Measurements from ENCODE around the gene MALL. TPM values are rescaled to one million over a fixed set of nuclear protein-coding genes. Genes with fewer than 3 reads are reported as not detected.

Gene MALL
- total and polyA plus RNA-seq, 2 experiments from 2014 or later: 5.9 to 9.3 TPM

GRCh38 chr2:110105608-110106467, 9.8 kb downstream of the MALL start:
- no peaks in the 10 kb centered on the region for H3K9me2 ChIP-seq (ENCODE audit: insufficient read depth)
- no peaks in the 10 kb centered on the region for H4K20me1 ChIP-seq (replicated peaks; ENCODE audit: insufficient read depth)
- no peaks in the 10 kb centered on the region for H3K79me2 ChIP-seq (replicated peaks; ENCODE audit: insufficient read depth)
- no peaks in the 10 kb centered on the region for H3K27me3 ChIP-seq (ENCODE audit: insufficient read depth)
- no peak overlapping the region for H3K4me3 Mint-ChIP-seq
- H3K36me3 Mint-ChIP-seq (ENCODE audit: low read depth): no peaks in the 10 kb centered on the region
- H3K4me1 Mint-ChIP-seq: peaks cover 11% of the 10 kb centered on the region; the same call in 2 of the 3 replicates
- no peak overlapping the region for H3K27ac ChIP-seq (ENCODE audit: low read depth)
- DNase-seq (ENCODE audit: low spot score) (no peak), ATAC-seq (no peak)
- H3K27ac Mint-ChIP-seq: no peak overlapping the region
- H3F3A ChIP-seq (replicated peaks; ENCODE audit: low read depth): no peaks in the 10 kb centered on the region
- TF ChIP-seq NANOG (IDR thresholded peaks at IDR 0.05; ENCODE audit: borderline replicate concordance): no peak
- TF ChIP-seq POLR2AphosphoS5 (IDR thresholded peaks at IDR 0.05; ENCODE audit: low read depth): no peak
- no peak for TF ChIP-seq EZH2 (IDR thresholded peaks at IDR 0.05; ENCODE audit: low read depth, unreplicated experiment)
- TF ChIP-seq CREB1 (CRISPR knock-in tag; IDR thresholded peaks at IDR 0.05; ENCODE audit: low read depth): no peak
- TF ChIP-seq STAT1 (IDR thresholded peaks at IDR 0.05; ENCODE audit: unreplicated experiment): no peak
- peaks cover 4% of the 10 kb centered on the region for H3K27me3 Mint-ChIP-seq (ENCODE audit: insufficient read depth, low read depth, poor library complexity)
- no peaks in the 10 kb centered on the region for H3K36me3 ChIP-seq (ENCODE audit: insufficient read depth)
- no peaks in the 10 kb centered on the region for H3K4me1 ChIP-seq (ENCODE audit: insufficient read depth)
- no peak overlapping the region for H2AFZ ChIP-seq
- H3K4me3 ChIP-seq: no peak overlapping the region
- H3K4me2 ChIP-seq: no peak overlapping the region
- H3K9me3 Mint-ChIP-seq: peaks cover 11% of the 10 kb centered on the region; the same call in 2 of the 3 replicates

DNA sequence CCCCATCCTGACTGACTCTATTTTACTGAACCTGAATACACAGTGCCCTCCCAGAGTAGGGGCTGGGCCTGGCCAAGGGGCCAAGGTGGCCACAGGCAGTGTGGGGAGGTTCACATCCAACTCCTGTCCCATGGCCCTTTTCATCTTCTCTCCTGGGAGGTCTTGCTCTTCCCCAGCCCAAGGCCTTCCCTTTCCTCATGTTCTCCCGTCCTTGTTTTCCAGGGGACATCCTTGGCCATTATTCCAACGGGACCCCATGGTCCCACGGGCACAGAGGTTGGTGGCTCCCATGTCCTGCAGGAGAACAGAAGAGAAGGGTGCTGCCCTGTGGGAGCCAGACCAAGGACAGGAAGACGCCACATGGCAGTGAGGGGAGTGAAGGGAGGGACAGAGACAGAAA, 10.4 kb downstream of the MALL start:
- H3K4me3 Mint-ChIP-seq: no peak overlapping the region
- Histone ChIP-seq H3K4me3 (no peak overlapping the region), H2AFZ (no peak overlapping the region), H3K27me3 (ENCODE audit: insufficient read depth) (no peaks in the 10 kb centered on the region), H3K4me1 (ENCODE audit: insufficient read depth) (no peaks in the 10 kb centered on the region), H3F3A (replicated peaks; ENCODE audit: low read depth) (no peaks in the 10 kb centered on the region), H3K36me3 (ENCODE audit: insufficient read depth) (no peaks in the 10 kb centered on the region), H3K27ac (ENCODE audit: low read depth) (no peak overlapping the region), H3K79me2 (replicated peaks; ENCODE audit: insufficient read depth) (no peaks in the 10 kb centered on the region), H4K20me1 (replicated peaks; ENCODE audit: insufficient read depth) (no peaks in the 10 kb centered on the region), H3K4me2 (no peak overlapping the region), H3K9me2 (ENCODE audit: insufficient read depth) (no peaks in the 10 kb centered on the region)
- ATAC-seq (no peak), DNase-seq (ENCODE audit: low spot score) (no peak)
- H3K27ac Mint-ChIP-seq: no peak overlapping the region
- peaks cover 11% of the 10 kb centered on the region; the same call in 2 of the 3 replicates for H3K9me3 Mint-ChIP-seq
- H3K4me1 Mint-ChIP-seq: peaks cover 11% of the 10 kb centered on the region; the same call in 2 of the 3 replicates
- H3K27me3 Mint-ChIP-seq (ENCODE audit: insufficient read depth, low read depth, poor library complexity): peaks cover 4% of the 10 kb centered on the region
- no peaks in the 10 kb centered on the region for H3K36me3 Mint-ChIP-seq (ENCODE audit: low read depth)
- TF ChIP-seq EZH2phosphoT487 (IDR thresholded peaks at IDR 0.05; ENCODE audit: unreplicated experiment) (no peak), STAT1 (IDR thresholded peaks at IDR 0.05; ENCODE audit: unreplicated experiment) (no peak), REST (IDR thresholded peaks at IDR 0.05; ENCODE audit: unreplicated experiment) (no peak), ZNF114 (CRISPR knock-in tag; IDR thresholded peaks at IDR 0.05) (no peak), JUNB (IDR thresholded peaks at IDR 0.05; ENCODE audit: unreplicated experiment) (no peak), CREB1 (CRISPR knock-in tag; IDR thresholded peaks at IDR 0.05; ENCODE audit: low read depth) (no peak), ZNF331 (CRISPR knock-in tag; IDR thresholded peaks at IDR 0.05; ENCODE audit: low read depth) (no peak), NANOG (IDR thresholded peaks at IDR 0.05; ENCODE audit: borderline replicate concordance) (no peak)
- TF ChIP-seq, protein P1, sequence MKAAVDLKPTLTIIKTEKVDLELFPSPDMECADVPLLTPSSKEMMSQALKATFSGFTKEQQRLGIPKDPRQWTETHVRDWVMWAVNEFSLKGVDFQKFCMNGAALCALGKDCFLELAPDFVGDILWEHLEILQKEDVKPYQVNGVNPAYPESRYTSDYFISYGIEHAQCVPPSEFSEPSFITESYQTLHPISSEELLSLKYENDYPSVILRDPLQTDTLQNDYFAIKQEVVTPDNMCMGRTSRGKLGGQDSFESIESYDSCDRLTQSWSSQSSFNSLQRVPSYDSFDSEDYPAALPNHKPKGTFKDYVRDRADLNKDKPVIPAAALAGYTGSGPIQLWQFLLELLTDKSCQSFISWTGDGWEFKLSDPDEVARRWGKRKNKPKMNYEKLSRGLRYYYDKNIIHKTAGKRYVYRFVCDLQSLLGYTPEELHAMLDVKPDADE (IDR thresholded peaks at IDR 0.05): no peak
- TF ChIP-seq, protein P2, sequence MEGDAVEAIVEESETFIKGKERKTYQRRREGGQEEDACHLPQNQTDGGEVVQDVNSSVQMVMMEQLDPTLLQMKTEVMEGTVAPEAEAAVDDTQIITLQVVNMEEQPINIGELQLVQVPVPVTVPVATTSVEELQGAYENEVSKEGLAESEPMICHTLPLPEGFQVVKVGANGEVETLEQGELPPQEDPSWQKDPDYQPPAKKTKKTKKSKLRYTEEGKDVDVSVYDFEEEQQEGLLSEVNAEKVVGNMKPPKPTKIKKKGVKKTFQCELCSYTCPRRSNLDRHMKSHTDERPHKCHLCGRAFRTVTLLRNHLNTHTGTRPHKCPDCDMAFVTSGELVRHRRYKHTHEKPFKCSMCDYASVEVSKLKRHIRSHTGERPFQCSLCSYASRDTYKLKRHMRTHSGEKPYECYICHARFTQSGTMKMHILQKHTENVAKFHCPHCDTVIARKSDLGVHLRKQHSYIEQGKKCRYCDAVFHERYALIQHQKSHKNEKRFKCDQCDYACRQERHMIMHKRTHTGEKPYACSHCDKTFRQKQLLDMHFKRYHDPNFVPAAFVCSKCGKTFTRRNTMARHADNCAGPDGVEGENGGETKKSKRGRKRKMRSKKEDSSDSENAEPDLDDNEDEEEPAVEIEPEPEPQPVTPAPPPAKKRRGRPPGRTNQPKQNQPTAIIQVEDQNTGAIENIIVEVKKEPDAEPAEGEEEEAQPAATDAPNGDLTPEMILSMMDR (conservative IDR thresholded peaks at IDR 0.05; ENCODE audit: low read depth in 2 of 2): no peak

All from GM23338 (cell line).